ENCODE data around the gene BMX. TPM values are rescaled to one million over a fixed set of nuclear protein-coding genes. Genes with fewer than 3 reads are reported as not detected.

Gene BMX
- total and polyA plus RNA-seq, 10 of the 15 experiments (the other 5 are each of a cell fraction or from before 2014, with no cell fraction given) = not detected

GRCh38 chrX:15505101-15505500 is 4.5 kb downstream of the BMX start:
- no peak overlapping the region for H3K4me3 ChIP-seq
- intact Hi-C loops (cut with micrococcal nuclease; ENCODE audit: unreplicated experiment) (no loop called here), in situ Hi-C loops (cut with MboI) (no loop called here)
- no TSS peak for BruUV-seq (replicated peaks)
- H3K27ac ChIP-seq (ENCODE audit: control insufficient read depth, insufficient read depth) = no peak overlapping the region
- ChIA-PET CTCF (no interaction called here), SMC1A (ENCODE audit: uncharacterized antibody, unreplicated experiment) (interaction anchor here (0.9 kb wide), 1 partner anchor 9 kb away, joined by 3 read pairs; no protein-coding TSS in a partner anchor), POLR2A (no interaction called here), RAD21 (ENCODE audit: unreplicated experiment) (no interaction called here)
- H3K9ac ChIP-seq (ENCODE audit: control insufficient read depth, insufficient read depth, low read length) = no peak overlapping the region
- no peaks in the 10 kb centered on the region for H3K9me3 ChIP-seq (replicated peaks; ENCODE audit: control insufficient read depth, insufficient read depth, low read length)
- no peaks in the 10 kb centered on the region for H4K20me1 ChIP-seq (ENCODE audit: control insufficient read depth, insufficient read depth)
- H3K36me3 ChIP-seq (ENCODE audit: control insufficient read depth in 2 of 2, insufficient read depth in 2 of 2, low read length in 1 of 2) = no peaks in the 10 kb centered on the region
- ATAC-seq (no peak), DNase-seq (ENCODE audit: low read depth, low spot score) (no peak), FAIRE-seq (no peak)
- no peak for TF ChIP-seq EED (IDR thresholded peaks at IDR 0.05; ENCODE audit: low read depth)
- no peak for TF ChIP-seq RUNX3 (IDR thresholded peaks at IDR 0.05; ENCODE audit: low read length)
- TF ChIP-seq ATF3 (IDR thresholded peaks at IDR 0.05; ENCODE audit: borderline replicate concordance, extremely low read depth, low read depth, low read length) = no peak
- no peak for TF ChIP-seq MEF2A (IDR thresholded peaks at IDR 0.05; ENCODE audit: insufficient read depth, low read depth, low read length)
- no peak for TF ChIP-seq KDM1A (IDR thresholded peaks at IDR 0.05; ENCODE audit: borderline replicate concordance)
- no peak for TF ChIP-seq ZBED1 (IDR thresholded peaks at IDR 0.05; ENCODE audit: borderline replicate concordance)
- TF ChIP-seq MTA2 (IDR thresholded peaks at IDR 0.05; ENCODE audit: low read depth) = no peak
- TF ChIP-seq ESRRA (IDR thresholded peaks at IDR 0.05; ENCODE audit: low read length) = no peak
- TF ChIP-seq NKRF (conservative IDR thresholded peaks at IDR 0.05) = no peak
- no peak for TF ChIP-seq JUNB (IDR thresholded peaks at IDR 0.05)
- TF ChIP-seq MLLT1 (IDR thresholded peaks at IDR 0.05) = no peak
- no peak for TF ChIP-seq ZBTB11 (CRISPR knock-in tag; IDR thresholded peaks at IDR 0.05)
- no peak for TF ChIP-seq RELA (IDR thresholded peaks at IDR 0.05; ENCODE audit: borderline replicate concordance, partially characterized antibody)
- TF ChIP-seq PBX3 (IDR thresholded peaks at IDR 0.05; ENCODE audit: insufficient replicate concordance, low read depth, low read length) = no peak
- H3K4me1 ChIP-seq (ENCODE audit: control insufficient read depth, insufficient read depth, low read length) = no peaks in the 10 kb centered on the region
- 35% methylated on average over 3 of the region's 3 CpGs for WGBS (ENCODE audit: insufficient coverage, insufficient replicate concordance, low lambda C conversion rate, missing lambda C conversion rate)
- H3K27me3 ChIP-seq (replicated peaks in 1 of 2; ENCODE audit: control insufficient read depth in 2 of 2, insufficient read depth in 2 of 2, low read length in 1 of 2) = no peaks in the 10 kb centered on the region; a peak in 1 of 4 replicates
- H3K79me2 ChIP-seq (ENCODE audit: control insufficient read depth, insufficient read depth, low read length) = no peaks in the 10 kb centered on the region
- H2AFZ ChIP-seq (ENCODE audit: control insufficient read depth, low read depth, low read length) = no peak overlapping the region
- no peak overlapping the region for H3K4me2 ChIP-seq (ENCODE audit: control insufficient read depth, insufficient read depth)
